ENCODE results near the gene EPGN.

The EPGN gene

GRCh38 chr4:74304095-74304625 is 4.1 kb upstream of the EPGN start:
- Histone ChIP-seq H3K4me1 (no peaks in the 10 kb centered on the region), H3K4me2 (no peak overlapping the region), H3K27me3 (no peaks in the 10 kb centered on the region), H3K27ac (no peak overlapping the region), H4K20me1 (no peaks in the 10 kb centered on the region), H3K4me3 (no peak overlapping the region), H3K36me3 (no peaks in the 10 kb centered on the region), H3K9ac (no peak overlapping the region), H3K9me3 (no peaks in the 10 kb centered on the region)
- no peak for TF ChIP-seq Cebpa-rat (IDR thresholded peaks at IDR 0.05)

- Histone ChIP-seq H3K27ac (no peak overlapping the region), H3K9ac (no peak overlapping the region), H3K4me3 (no peak overlapping the region), H3K4me1 (no peaks in the 10 kb centered on the region), H3K27me3 (no peaks in the 10 kb centered on the region), H3K4me2 (no peak overlapping the region), H3K9me3 (no peaks in the 10 kb centered on the region), H4K20me1 (no peaks in the 10 kb centered on the region), H3K36me3 (no peaks in the 10 kb centered on the region)
- TF ChIP-seq Cebpa-rat (IDR thresholded peaks at IDR 0.05): no peak
These were observed 3.3 kb upstream of the EPGN start for GRCh38 chr4:74305000-74305399.

- no peaks in the 10 kb centered on the region for H3K27me3 ChIP-seq
- H3K4me3 ChIP-seq: no peak overlapping the region
- H4K20me1 ChIP-seq: no peaks in the 10 kb centered on the region
- H3K4me2 ChIP-seq: no peak overlapping the region
- no peaks in the 10 kb centered on the region for H3K4me1 ChIP-seq
- no peaks in the 10 kb centered on the region for H3K9me3 ChIP-seq
- no peak overlapping the region for H3K9ac ChIP-seq
- H3K27ac ChIP-seq: no peak overlapping the region
- no peak for TF ChIP-seq Cebpa-rat (IDR thresholded peaks at IDR 0.05)
- no peaks in the 10 kb centered on the region for H3K36me3 ChIP-seq
These were observed 1.1 kb upstream of the EPGN start for GRCh38 chr4:74307170-74307569.

- Histone ChIP-seq H3K9me3 (no peaks in the 10 kb centered on the region), H3K4me1 (no peaks in the 10 kb centered on the region), H3K27ac (no peak overlapping the region), H3K4me3 (no peak overlapping the region), H3K9ac (no peak overlapping the region), H3K27me3 (no peaks in the 10 kb centered on the region), H3K36me3 (no peaks in the 10 kb centered on the region), H4K20me1 (no peaks in the 10 kb centered on the region), H3K4me2 (no peak overlapping the region)
- no peak for TF ChIP-seq Cebpa-rat (IDR thresholded peaks at IDR 0.05)
These were observed 953 bp downstream of the EPGN start for GRCh38 chr4:74309223-74309622.

- Histone ChIP-seq H3K4me1 (no peaks in the 10 kb centered on the region), H3K27ac (no peak overlapping the region), H4K20me1 (no peaks in the 10 kb centered on the region), H3K27me3 (no peaks in the 10 kb centered on the region), H3K9ac (no peak overlapping the region), H3K9me3 (no peaks in the 10 kb centered on the region), H3K4me2 (no peak overlapping the region), H3K4me3 (no peak overlapping the region), H3K36me3 (no peaks in the 10 kb centered on the region)
- TF ChIP-seq Cebpa-rat (IDR thresholded peaks at IDR 0.05): no peak
These were observed 3.5 kb downstream of the EPGN start for GRCh38 chr4:74311696-74312313.

- no peak for TF ChIP-seq Cebpa-rat (IDR thresholded peaks at IDR 0.05)
These were observed 6.1 kb downstream of the EPGN start for GRCh38 chr4:74314329-74314728.

GRCh38 chr4:74314944-74315343 is 6.7 kb downstream of the EPGN start:
- Histone ChIP-seq H3K27ac (no peak overlapping the region), H3K27me3 (no peaks in the 10 kb centered on the region), H3K9me3 (no peaks in the 10 kb centered on the region), H4K20me1 (no peaks in the 10 kb centered on the region), H3K4me1 (no peaks in the 10 kb centered on the region), H3K36me3 (no peaks in the 10 kb centered on the region), H3K9ac (no peak overlapping the region), H3K4me3 (no peak overlapping the region), H3K4me2 (no peak overlapping the region)
- TF ChIP-seq Cebpa-rat (IDR thresholded peaks at IDR 0.05): no peak

More at GRCh38 chr4:74314329-74314728, 6.1 kb downstream of the EPGN start:
- H3K4me2 ChIP-seq: no peak overlapping the region
- H3K9ac ChIP-seq: no peak overlapping the region
- H3K27me3 ChIP-seq: no peaks in the 10 kb centered on the region
- H3K4me3 ChIP-seq: no peak overlapping the region
- H3K36me3 ChIP-seq: no peaks in the 10 kb centered on the region
- H3K4me1 ChIP-seq: no peaks in the 10 kb centered on the region
- no peak overlapping the region for H3K27ac ChIP-seq
- H4K20me1 ChIP-seq: no peaks in the 10 kb centered on the region
- H3K9me3 ChIP-seq: no peaks in the 10 kb centered on the region

GRCh38 chr4:74315376-74315775 is 7.1 kb downstream of the EPGN start:
- Histone ChIP-seq H3K36me3 (no peaks in the 10 kb centered on the region), H3K9me3 (no peaks in the 10 kb centered on the region), H3K4me3 (no peak overlapping the region), H3K4me2 (no peak overlapping the region), H3K27ac (no peak overlapping the region), H3K27me3 (no peaks in the 10 kb centered on the region), H3K9ac (no peak overlapping the region), H3K4me1 (no peaks in the 10 kb centered on the region), H4K20me1 (no peaks in the 10 kb centered on the region)
- TF ChIP-seq Cebpa-rat (IDR thresholded peaks at IDR 0.05): no peak

- no peak overlapping the region for H3K4me2 ChIP-seq
- H3K9me3 ChIP-seq: no peaks in the 10 kb centered on the region
These were observed 8.1 kb downstream of the EPGN start for GRCh38 chr4:74316397-74316796.

GRCh38 chr4:74317616-74318246 is 9.5 kb downstream of the EPGN start:
- Histone ChIP-seq H4K20me1 (no peaks in the 10 kb centered on the region), H3K9ac (no peak overlapping the region), H3K9me3 (no peaks in the 10 kb centered on the region), H3K36me3 (no peaks in the 10 kb centered on the region), H3K4me1 (no peaks in the 10 kb centered on the region), H3K27me3 (no peaks in the 10 kb centered on the region), H3K27ac (no peak overlapping the region), H3K4me3 (no peak overlapping the region), H3K4me2 (no peak overlapping the region)
- no peak for TF ChIP-seq Cebpa-rat (IDR thresholded peaks at IDR 0.05)

More at GRCh38 chr4:74316397-74316796, 8.1 kb downstream of the EPGN start:
- H3K27ac ChIP-seq: no peak overlapping the region
- no peak overlapping the region for H3K4me3 ChIP-seq
- no peak for TF ChIP-seq Cebpa-rat (IDR thresholded peaks at IDR 0.05)
- H3K36me3 ChIP-seq: no peaks in the 10 kb centered on the region
- H3K9ac ChIP-seq: no peak overlapping the region
- no peaks in the 10 kb centered on the region for H4K20me1 ChIP-seq
- H3K4me1 ChIP-seq: no peaks in the 10 kb centered on the region
- H3K27me3 ChIP-seq: no peaks in the 10 kb centered on the region

Data from BLaER1 (cell line).